ENCODE data around the gene DPYSL4. TPM values are rescaled to one million over a fixed set of nuclear protein-coding genes. Genes with fewer than 3 reads are reported as not detected.

Gene DPYSL4
- total RNA-seq, 1 donor from 2014 or later = 26.1 TPM

- Mint-ChIP-seq H3K4me1 (ENCODE audit: low read depth, unreplicated experiment) (peaks cover 3% of the 10 kb centered on the region), H3K9me3 (ENCODE audit: unreplicated experiment) (no peaks in the 10 kb centered on the region), H3K36me3 (ENCODE audit: low read depth, unreplicated experiment) (peaks cover 27% of the 10 kb centered on the region), H3K27ac (ENCODE audit: unreplicated experiment) (no peak overlapping the region), H3K27me3 (ENCODE audit: low read depth, unreplicated experiment) (peaks cover 42% of the 10 kb centered on the region), H3K4me3 (ENCODE audit: unreplicated experiment) (peak overlapping the region; percentile 81)
- Histone ChIP-seq H3K27me3 (ENCODE audit: insufficient read depth, low read length) (peaks cover 21% of the 10 kb centered on the region), H3K4me1 (ENCODE audit: insufficient read depth, low read length) (peaks cover 14% of the 10 kb centered on the region), H4K20me1 (ENCODE audit: insufficient read depth, low read length) (peaks cover 48% of the 10 kb centered on the region), H3K9me3 (ENCODE audit: insufficient read depth, low read depth, low read length) (no peaks in the 10 kb centered on the region), H3K4me3 (ENCODE audit: insufficient read depth, low read depth, low read length) (peak overlapping the region; percentile 71), H3K9ac (ENCODE audit: low read length) (peak overlapping the region; percentile 76), H3K27ac (ENCODE audit: low read depth, low read length) (no peak overlapping the region), H3K4me2 (ENCODE audit: low read length) (peak overlapping the region; percentile 93), H2AFZ (ENCODE audit: low read depth, low read length) (no peak overlapping the region), H3K36me3 (ENCODE audit: insufficient read depth, low read length) (no peaks in the 10 kb centered on the region), H3K79me2 (ENCODE audit: insufficient read depth, low read length) (peaks cover 24% of the 10 kb centered on the region)
- DNase-seq (ENCODE audit: low read depth) (no peak), FAIRE-seq (no peak)
- no peak for TF ChIP-seq EZH2 (IDR thresholded peaks at IDR 0.05; ENCODE audit: insufficient read depth, low read length)
Measured at GRCh38 chr10:132188331-132188730, 1.6 kb downstream of the DPYSL4 start.

DNA sequence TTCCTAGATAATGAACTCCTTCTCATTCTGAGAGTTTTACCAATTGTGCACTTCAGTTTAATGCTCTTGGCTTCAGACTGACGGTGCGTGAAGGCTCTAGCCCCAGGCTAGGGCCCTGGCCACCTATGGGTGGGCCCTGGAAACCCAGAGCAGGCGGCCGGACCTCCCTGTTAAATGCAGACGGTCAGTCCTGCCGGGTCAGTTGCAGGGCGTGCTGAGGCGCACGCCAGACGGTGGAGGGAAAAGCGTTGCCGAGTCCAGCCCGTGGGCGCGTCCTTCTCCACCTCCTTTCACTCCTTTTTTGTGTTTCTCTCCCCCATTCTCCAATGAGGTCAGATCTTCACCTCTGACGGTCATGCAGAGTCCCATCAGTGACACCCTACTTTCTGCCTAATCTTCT is 2.3 kb downstream of the DPYSL4 start:
- Histone ChIP-seq H3K36me3 (ENCODE audit: insufficient read depth, low read length) (no peaks in the 10 kb centered on the region), H2AFZ (ENCODE audit: low read depth, low read length) (no peak overlapping the region), H3K4me2 (ENCODE audit: low read length) (peak overlapping the region; percentile 93), H3K9ac (ENCODE audit: low read length) (no peak overlapping the region), H3K27ac (ENCODE audit: low read depth, low read length) (no peak overlapping the region), H3K4me3 (ENCODE audit: insufficient read depth, low read depth, low read length) (no peak overlapping the region), H3K4me1 (ENCODE audit: insufficient read depth, low read length) (peaks cover 14% of the 10 kb centered on the region), H3K79me2 (ENCODE audit: insufficient read depth, low read length) (peaks cover 24% of the 10 kb centered on the region), H3K9me3 (ENCODE audit: insufficient read depth, low read depth, low read length) (no peaks in the 10 kb centered on the region), H3K27me3 (ENCODE audit: insufficient read depth, low read length) (peaks cover 14% of the 10 kb centered on the region), H4K20me1 (ENCODE audit: insufficient read depth, low read length) (peaks cover 55% of the 10 kb centered on the region)
- H3K27ac Mint-ChIP-seq (ENCODE audit: unreplicated experiment) = no peak overlapping the region
- peaks cover 3% of the 10 kb centered on the region for H3K4me1 Mint-ChIP-seq (ENCODE audit: low read depth, unreplicated experiment)
- peak overlapping the region; percentile 81 for H3K4me3 Mint-ChIP-seq (ENCODE audit: unreplicated experiment)
- peaks cover 29% of the 10 kb centered on the region for H3K36me3 Mint-ChIP-seq (ENCODE audit: low read depth, unreplicated experiment)
- FAIRE-seq (no peak), DNase-seq (ENCODE audit: low read depth) (no peak)
- no peaks in the 10 kb centered on the region for H3K9me3 Mint-ChIP-seq (ENCODE audit: unreplicated experiment)
- H3K27me3 Mint-ChIP-seq (ENCODE audit: low read depth, unreplicated experiment) = peaks cover 37% of the 10 kb centered on the region
- TF ChIP-seq, protein P1, sequence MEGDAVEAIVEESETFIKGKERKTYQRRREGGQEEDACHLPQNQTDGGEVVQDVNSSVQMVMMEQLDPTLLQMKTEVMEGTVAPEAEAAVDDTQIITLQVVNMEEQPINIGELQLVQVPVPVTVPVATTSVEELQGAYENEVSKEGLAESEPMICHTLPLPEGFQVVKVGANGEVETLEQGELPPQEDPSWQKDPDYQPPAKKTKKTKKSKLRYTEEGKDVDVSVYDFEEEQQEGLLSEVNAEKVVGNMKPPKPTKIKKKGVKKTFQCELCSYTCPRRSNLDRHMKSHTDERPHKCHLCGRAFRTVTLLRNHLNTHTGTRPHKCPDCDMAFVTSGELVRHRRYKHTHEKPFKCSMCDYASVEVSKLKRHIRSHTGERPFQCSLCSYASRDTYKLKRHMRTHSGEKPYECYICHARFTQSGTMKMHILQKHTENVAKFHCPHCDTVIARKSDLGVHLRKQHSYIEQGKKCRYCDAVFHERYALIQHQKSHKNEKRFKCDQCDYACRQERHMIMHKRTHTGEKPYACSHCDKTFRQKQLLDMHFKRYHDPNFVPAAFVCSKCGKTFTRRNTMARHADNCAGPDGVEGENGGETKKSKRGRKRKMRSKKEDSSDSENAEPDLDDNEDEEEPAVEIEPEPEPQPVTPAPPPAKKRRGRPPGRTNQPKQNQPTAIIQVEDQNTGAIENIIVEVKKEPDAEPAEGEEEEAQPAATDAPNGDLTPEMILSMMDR (IDR thresholded peaks at IDR 0.05; ENCODE audit: insufficient read depth, low read depth, low read length) = no peak
- no peak for TF ChIP-seq EZH2 (IDR thresholded peaks at IDR 0.05; ENCODE audit: insufficient read depth, low read length)

DNA sequence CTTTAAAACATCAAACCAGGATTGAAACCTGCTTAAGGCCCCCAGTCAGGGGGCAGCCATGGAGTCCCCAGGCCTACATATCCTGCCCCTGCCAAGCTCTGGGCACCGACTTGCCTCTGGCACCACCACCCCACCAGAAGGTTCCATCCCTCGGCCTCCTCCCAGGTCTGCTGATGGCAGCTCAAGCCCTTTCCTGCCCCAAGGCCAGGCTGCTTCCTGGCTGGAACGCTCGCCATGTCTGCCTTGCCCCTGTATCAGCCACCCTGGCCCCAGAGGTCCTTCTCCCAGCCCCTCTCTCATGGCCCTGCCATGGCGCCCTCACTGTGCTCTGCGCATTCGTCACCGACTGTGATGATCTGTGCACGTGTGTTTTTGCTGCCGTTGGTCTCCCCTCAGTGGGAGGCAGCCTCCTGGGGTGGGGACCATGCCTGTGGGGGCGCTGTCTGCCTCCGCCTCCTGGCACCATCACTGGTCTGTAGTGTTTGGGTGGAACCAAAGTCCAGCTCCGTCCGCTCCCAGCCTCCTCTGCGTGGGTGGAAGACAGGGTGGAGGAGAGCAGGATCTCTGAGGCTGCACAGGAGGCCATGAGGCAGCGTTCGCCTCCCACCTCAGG is 3.2 kb downstream of the DPYSL4 start:
- DNase-seq (ENCODE audit: low read depth) (no peak), FAIRE-seq (no peak)
- peaks cover 14% of the 10 kb centered on the region for H3K4me1 ChIP-seq (ENCODE audit: insufficient read depth, low read length)
- H3K36me3 Mint-ChIP-seq (ENCODE audit: low read depth, unreplicated experiment) = peaks cover 29% of the 10 kb centered on the region
- peaks cover 3% of the 10 kb centered on the region for H3K4me1 Mint-ChIP-seq (ENCODE audit: low read depth, unreplicated experiment)
- H3K9me3 Mint-ChIP-seq (ENCODE audit: unreplicated experiment) = no peaks in the 10 kb centered on the region
- no peak overlapping the region for H3K4me3 Mint-ChIP-seq (ENCODE audit: unreplicated experiment)
- peaks cover 30% of the 10 kb centered on the region for H3K27me3 Mint-ChIP-seq (ENCODE audit: low read depth, unreplicated experiment)
- no peaks in the 10 kb centered on the region for H3K36me3 ChIP-seq (ENCODE audit: insufficient read depth, low read length)
- no peak overlapping the region for H3K4me2 ChIP-seq (ENCODE audit: low read length)
- H3K27me3 ChIP-seq (ENCODE audit: insufficient read depth, low read length) = peaks cover 9% of the 10 kb centered on the region
- H3K9ac ChIP-seq (ENCODE audit: low read length) = no peak overlapping the region
- TF ChIP-seq, protein P1 (IDR thresholded peaks at IDR 0.05; ENCODE audit: insufficient read depth, low read depth, low read length) = no peak
- TF ChIP-seq EZH2 (IDR thresholded peaks at IDR 0.05; ENCODE audit: insufficient read depth, low read length) = no peak
- no peaks in the 10 kb centered on the region for H3K9me3 ChIP-seq (ENCODE audit: insufficient read depth, low read depth, low read length)
- no peak overlapping the region for H3K27ac Mint-ChIP-seq (ENCODE audit: unreplicated experiment)
- H3K4me3 ChIP-seq (ENCODE audit: insufficient read depth, low read depth, low read length) = no peak overlapping the region
- H3K79me2 ChIP-seq (ENCODE audit: insufficient read depth, low read length) = peaks cover 24% of the 10 kb centered on the region
- peaks cover 63% of the 10 kb centered on the region for H4K20me1 ChIP-seq (ENCODE audit: insufficient read depth, low read length)
- H3K27ac ChIP-seq (ENCODE audit: low read depth, low read length) = no peak overlapping the region
- no peak overlapping the region for H2AFZ ChIP-seq (ENCODE audit: low read depth, low read length)

All from astrocyte (in vitro differentiated cells and primary cell).